SK-N-SH (cell line): ENCODE measurements around the gene SPOP. TPM values are rescaled to one million over a fixed set of nuclear protein-coding genes. Genes with fewer than 3 reads are reported as not detected.

Source experiments
- CTCF ChIA-PET: fragments of 300-600, 350-600 bp; formaldehyde crosslinking; extraction: SDS; loops from one replicate; lab custom pipeline; 2021; lab: Yijun Ruan, JAX
- POLR2A ChIA-PET: fragments of 350-600 bp; sonication (Branson Sonifier 250); formaldehyde crosslinking; extraction: SDS; loops from one replicate; lab custom pipeline; 2020; ENCODE audit warnings: antibody characterized with exemption, inconsistent platforms; lab: Yijun Ruan, JAX
- DNase-seq: peaks from one replicate; pipeline ENCODE4 v3.0.0; 2012
- H2AFZ ChIP-seq: fragments of 200-600 bp; sonication (generic); 2 replicates; pipeline ENCODE4 v1.8.1; 2016; ENCODE audit warnings: antibody characterized with exemption, mild to moderate bottlenecking, low read depth
- H3F3A ChIP-seq: fragments of 200-600 bp; sonication (generic); replicated peaks from 2 replicates; pipeline ENCODE3; 2016; ENCODE audit warnings: antibody characterized with exemption, mild to moderate bottlenecking; ENCODE audit not compliant: insufficient read depth
- H3K27ac ChIP-seq, 2 experiments: fragments of 200-500 bp in 1 of 2; fragments of 200-600 bp in 1 of 2; sonication (Bioruptor generic) in 1 of 2; sonication (generic), shearing (Covaris generic) in 1 of 2; 2 replicates each; pipeline versions ENCODE4 v1.5.1 to v1.6.1; 2014 to 2016; ENCODE audit warnings: low read depth in 2 of 2, inconsistent platforms in 1 of 2, low read length in 1 of 2, mild to moderate bottlenecking in 1 of 2, mixed read lengths in 1 of 2
- H3K27me3 ChIP-seq: fragments of 200-600 bp; sonication (generic), shearing (Covaris generic); 2 replicates; pipeline ENCODE4 v1.6.1; 2016; ENCODE audit warnings: mixed run types; ENCODE audit not compliant: insufficient read depth
- H3K36me3 ChIP-seq, 2 experiments: fragments of 200-500 bp in 1 of 2; fragments of 200-600 bp in 1 of 2; sonication (Bioruptor generic) in 1 of 2; sonication (generic) in 1 of 2; replicated peaks in 1 of 2; 2 replicates each; pipeline versions ENCODE3 to v1.5.1; 2014 to 2016; ENCODE audit warnings: low read length in 1 of 2, mild to moderate bottlenecking in 1 of 2; ENCODE audit not compliant: insufficient read depth in 2 of 2, control insufficient read depth in 1 of 2
- H3K4me1 ChIP-seq, 2 experiments: fragments of 200-500 bp in 1 of 2; fragments of 200-600 bp in 1 of 2; sonication (Bioruptor generic) in 1 of 2; sonication (generic), shearing (Covaris generic) in 1 of 2; 2 replicates each; pipeline versions ENCODE4 v1.5.1 to v1.6.1; 2014 to 2016; ENCODE audit warnings: low read depth in 1 of 2, low read length in 1 of 2, mixed run types in 1 of 2; ENCODE audit not compliant: insufficient read depth in 2 of 2, control insufficient read depth in 1 of 2
- H3K4me2 ChIP-seq: fragments of 200-600 bp; sonication (generic), shearing (Covaris generic); 2 replicates; pipeline ENCODE4 v1.6.1; 2017; ENCODE audit warnings: mixed run types
- H3K4me3 ChIP-seq, 2 experiments: fragments of 200-500 bp in 1 of 2; fragments of 200-600 bp in 1 of 2; sonication (Bioruptor generic) in 1 of 2; sonication (generic), shearing (Covaris generic) in 1 of 2; 2 replicates each; pipeline versions ENCODE4 v1.5.1 to v1.8.1; 2014 to 2016; ENCODE audit warnings: low read depth in 2 of 2, inconsistent platforms in 1 of 2, low read length in 1 of 2, mild to moderate bottlenecking in 1 of 2, mixed read lengths in 1 of 2, moderate library complexity in 1 of 2
- H3K79me2 ChIP-seq: fragments of 200-600 bp; sonication (generic); 2 replicates; pipeline ENCODE4 v1.8.1; 2017; ENCODE audit warnings: mild to moderate bottlenecking; ENCODE audit not compliant: insufficient read depth
- H3K9ac ChIP-seq: fragments of 200-600 bp; sonication (generic); 2 replicates; pipeline ENCODE4 v1.6.1; 2017; ENCODE audit warnings: mixed run types
- H3K9me2 ChIP-seq: fragments of 200-600 bp; sonication (generic); 2 replicates; pipeline ENCODE4 v1.6.1; 2017; ENCODE audit warnings: mixed run types
- H3K9me3 ChIP-seq: fragments of 200-600 bp; sonication (generic); 2 replicates; pipeline ENCODE4 v1.6.1; 2017; ENCODE audit warnings: mixed run types, mild to moderate bottlenecking, moderate library complexity
- H4K20me1 ChIP-seq: fragments of 200-600 bp; sonication (generic); 2 replicates; pipeline ENCODE4 v1.6.1; 2017; ENCODE audit warnings: mild to moderate bottlenecking, mixed run types; ENCODE audit not compliant: insufficient read depth
- CHD2 ChIP-seq: fragments of 150-350 bp; IDR thresholded peaks from 2 replicates; pipeline ENCODE4 v1.6.1; 2018; ENCODE audit warnings: low read length; ENCODE audit not compliant: partially characterized antibody
- ELF1 ChIP-seq: IDR thresholded peaks from 2 replicates; pipeline ENCODE4 v1.4.0; 2012
- EP300 ChIP-seq, 2 experiments: IDR thresholded peaks; 2 replicates each; pipeline versions ENCODE4 v1.4.0 to v1.6.1; 2012; ENCODE audit warnings: borderline replicate concordance in 1 of 2, low read depth in 1 of 2, low read length in 1 of 2
- EZH2phosphoT487 ChIP-seq: fragments of 200-600 bp; sonication (generic); IDR thresholded peaks from 2 replicates; pipeline ENCODE4 v1.6.1; 2017; ENCODE audit warnings: low read depth, mixed run types, mild to moderate bottlenecking, antibody characterized with exemption, moderate library complexity, borderline replicate concordance
- FOSL2 ChIP-seq: IDR thresholded peaks from 2 replicates; pipeline ENCODE4 v1.4.0; 2012; ENCODE audit warnings: low read depth, mild to moderate bottlenecking, moderate library complexity, borderline replicate concordance
- FOXJ3 ChIP-seq: sonication (generic); formaldehyde crosslinking; IDR thresholded peaks from 2 replicates; pipeline ENCODE4 v1.5.1; 2020; ENCODE audit warnings: mild to moderate bottlenecking, missing genetic modification reagents
- JUND ChIP-seq: IDR thresholded peaks from 2 replicates; pipeline ENCODE4 v1.4.0; 2012
- MXI1 ChIP-seq: IDR thresholded peaks from 2 replicates; pipeline ENCODE4 v1.6.1; 2012; ENCODE audit warnings: mild to moderate bottlenecking, low read depth, low read length, improper control_type of control experiment
- NFIC ChIP-seq: IDR thresholded peaks from 2 replicates; pipeline ENCODE4 v1.4.0; 2012; ENCODE audit warnings: borderline replicate concordance
- RAD21 ChIP-seq: IDR thresholded peaks from 2 replicates; pipeline ENCODE4 v1.6.1; 2012; ENCODE audit warnings: mild to moderate bottlenecking, low read length
- RFX5 ChIP-seq: IDR thresholded peaks from 2 replicates; pipeline ENCODE4 v1.6.1; 2012; ENCODE audit warnings: mild to moderate bottlenecking, improper control_type of control experiment, low read length
- RXRA ChIP-seq: IDR thresholded peaks from 2 replicates; pipeline ENCODE4 v1.4.0; 2012; ENCODE audit warnings: low read depth, mild to moderate bottlenecking, borderline replicate concordance
- YY1 ChIP-seq: IDR thresholded peaks from 2 replicates; pipeline ENCODE4 v1.4.0; 2012; ENCODE audit warnings: low read depth, mild to moderate bottlenecking
- WGBS: methylation state at CpG from one replicate; pipeline ENCODE4 v1.1.6; 2017; ENCODE audit warnings: low lambda C conversion rate; 5-methylcytosine and 5-hydroxymethylcytosine counted together
- polyA plus RNA-seq, 3 experiments: library from polyadenylated mRNA; depleted of rRNA; stranded (reverse); fragments of >200 nt; gene quantifications; 2 replicates each; pipeline ENCODE4 v1.2.3, GENCODE V29; 2012
- TF ChIP-seq, protein P1 (sequence below): fragments of 200-600 bp; sonication (generic); IDR thresholded peaks from 2 replicates; pipeline ENCODE4 v1.6.1; 2017; ENCODE audit warnings: antibody characterized with exemption, mild to moderate bottlenecking, moderate library complexity

Gene SPOP
- polyA plus RNA-seq, 1 of the 3 experiments (the other 2 are of a cell fraction) = 54.0 TPM

DNA sequence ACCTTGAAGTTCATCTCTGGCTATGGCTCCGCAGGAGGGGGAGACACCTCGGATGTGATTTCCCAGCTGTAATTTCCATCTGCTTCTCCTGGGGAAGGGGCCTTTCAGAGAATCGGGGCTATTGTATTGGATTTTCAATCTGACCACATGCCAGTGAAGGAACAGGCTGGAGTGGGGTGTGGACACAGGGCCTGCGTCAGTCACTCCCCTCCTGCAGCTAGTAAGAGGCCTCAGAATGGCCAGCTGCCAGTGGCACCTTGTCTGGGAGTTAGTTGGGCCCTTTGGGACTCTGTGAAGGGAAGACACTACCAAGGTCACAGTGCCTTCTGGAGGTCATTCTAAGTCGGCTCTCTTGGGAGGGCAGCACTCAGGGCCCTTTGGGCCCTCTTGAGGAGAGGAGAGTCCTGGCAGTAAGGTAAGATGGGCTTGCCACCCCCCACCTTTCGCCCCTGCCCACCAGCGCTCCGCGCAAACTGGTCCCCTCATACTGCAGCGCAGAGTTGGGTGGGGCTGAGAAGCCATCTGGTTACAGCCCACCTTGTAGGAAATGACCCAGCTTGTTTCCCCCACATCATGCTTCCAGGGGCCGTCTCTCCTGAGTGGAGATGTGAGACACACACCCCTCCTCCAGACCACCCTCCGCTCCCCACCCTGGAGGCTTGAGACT lies 96.8 kb downstream of the SPOP start:
- ChIA-PET CTCF (interaction anchor here (1.1 to 48.9 kb wide), 4 partner anchors 11 to 113 kb away, joined by 5 to 2107 read pairs (median 34); partner anchors contain the start of genes SLC35B1 and SPOP), POLR2A (no interaction called here)
- Histone ChIP-seq H2AFZ (no peak overlapping the region), H4K20me1 (no peaks in the 10 kb centered on the region), H3F3A (no peaks in the 10 kb centered on the region), H3K27me3 (no peaks in the 10 kb centered on the region), H3K4me1 (peaks cover 9 to 18% of the 10 kb centered on the region in 2 experiments; a peak in 2 of 4 replicates), H3K27ac (no peak overlapping the region), H3K79me2 (no peaks in the 10 kb centered on the region), H3K9me3 (no peaks in the 10 kb centered on the region), H3K4me2 (no peak overlapping the region), H3K4me3 (no peak overlapping the region), H3K9me2 (no peaks in the 10 kb centered on the region), H3K9ac (no peak overlapping the region), H3K36me3 (no peaks in the 10 kb centered on the region)
- TF ChIP-seq ELF1 (no peak), YY1 (no peak), EZH2phosphoT487 (no peak), RFX5 (no peak), NFIC (no peak), JUND (no peak), FOXJ3 (CRISPR knock-in tag) (no peak)
- TF ChIP-seq, protein P1, sequence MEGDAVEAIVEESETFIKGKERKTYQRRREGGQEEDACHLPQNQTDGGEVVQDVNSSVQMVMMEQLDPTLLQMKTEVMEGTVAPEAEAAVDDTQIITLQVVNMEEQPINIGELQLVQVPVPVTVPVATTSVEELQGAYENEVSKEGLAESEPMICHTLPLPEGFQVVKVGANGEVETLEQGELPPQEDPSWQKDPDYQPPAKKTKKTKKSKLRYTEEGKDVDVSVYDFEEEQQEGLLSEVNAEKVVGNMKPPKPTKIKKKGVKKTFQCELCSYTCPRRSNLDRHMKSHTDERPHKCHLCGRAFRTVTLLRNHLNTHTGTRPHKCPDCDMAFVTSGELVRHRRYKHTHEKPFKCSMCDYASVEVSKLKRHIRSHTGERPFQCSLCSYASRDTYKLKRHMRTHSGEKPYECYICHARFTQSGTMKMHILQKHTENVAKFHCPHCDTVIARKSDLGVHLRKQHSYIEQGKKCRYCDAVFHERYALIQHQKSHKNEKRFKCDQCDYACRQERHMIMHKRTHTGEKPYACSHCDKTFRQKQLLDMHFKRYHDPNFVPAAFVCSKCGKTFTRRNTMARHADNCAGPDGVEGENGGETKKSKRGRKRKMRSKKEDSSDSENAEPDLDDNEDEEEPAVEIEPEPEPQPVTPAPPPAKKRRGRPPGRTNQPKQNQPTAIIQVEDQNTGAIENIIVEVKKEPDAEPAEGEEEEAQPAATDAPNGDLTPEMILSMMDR = no peak
- no peak for DNase-seq
- 97% methylated on average over 11 of the region's 12 CpGs for WGBS

DNA sequence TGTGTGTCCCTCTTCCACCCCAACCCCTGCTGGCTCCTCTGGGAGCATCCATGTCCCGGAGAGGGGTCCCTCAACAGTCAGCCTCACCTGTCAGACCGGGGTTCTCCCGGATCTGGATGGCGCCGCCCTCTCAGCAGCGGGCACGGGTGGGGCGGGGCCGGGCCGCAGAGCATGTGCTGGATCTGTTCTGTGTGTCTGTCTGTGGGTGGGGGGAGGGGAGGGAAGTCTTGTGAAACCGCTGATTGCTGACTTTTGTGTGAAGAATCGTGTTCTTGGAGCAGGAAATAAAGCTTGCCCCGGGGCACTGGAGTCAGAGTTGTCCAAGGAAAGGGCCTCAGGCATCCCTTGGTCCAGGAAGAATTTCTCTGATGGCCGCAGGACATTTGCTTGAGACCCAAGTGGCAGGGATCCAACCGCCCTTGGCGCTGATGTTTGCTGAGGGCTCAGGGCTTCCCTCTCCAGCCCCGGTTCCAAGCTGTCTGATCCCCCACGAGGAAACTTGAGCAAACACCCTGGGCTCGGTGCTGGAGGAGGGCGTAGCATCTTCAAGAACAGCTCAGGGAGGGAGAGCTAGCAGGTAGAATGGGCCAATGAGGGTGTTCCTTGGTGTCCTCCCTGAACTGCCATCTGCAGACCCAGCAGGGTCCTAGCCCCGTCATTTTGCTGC lies 97.7 kb downstream of the SPOP start:
- Histone ChIP-seq H3K4me1 (peaks cover 9 to 20% of the 10 kb centered on the region in 2 experiments; a peak in 2 of 4 replicates), H3K27me3 (no peaks in the 10 kb centered on the region), H3K27ac (no peak overlapping the region), H3K4me2 (no peak overlapping the region), H3F3A (no peaks in the 10 kb centered on the region), H3K9me3 (no peaks in the 10 kb centered on the region), H3K4me3 (no peak overlapping the region), H3K9ac (no peak overlapping the region), H3K9me2 (no peaks in the 10 kb centered on the region), H3K79me2 (no peaks in the 10 kb centered on the region), H3K36me3 (no peaks in the 10 kb centered on the region), H4K20me1 (no peaks in the 10 kb centered on the region), H2AFZ (no peak overlapping the region)
- ChIA-PET POLR2A (no interaction called here), CTCF (interaction anchor here (0.9 to 48.9 kb wide), 3 partner anchors 10 to 113 kb away, joined by 5 to 2107 read pairs (median 63); partner anchors contain the start of genes SLC35B1 and SPOP)
- peak; percentile 15 for DNase-seq
- WGBS = 87% methylated on average over 20 of the region's 21 CpGs
- TF ChIP-seq CHD2 (no peak), RXRA (no peak), EP300 (IDR thresholded peaks at IDR 0.05; ENCODE audit: borderline replicate concordance in 1 of 2, low read depth in 1 of 2, low read length in 1 of 2) (no peak), RAD21 (no peak), MXI1 (no peak), FOSL2 (no peak), RFX5 (no peak)
- TF ChIP-seq, protein P1 = no peak
